A549 treated with AZD9567 at 1 μM for 4 hours (cell line): ENCODE measurements around the gene PRPF38B. TPM values are rescaled to one million over a fixed set of nuclear protein-coding genes. Genes with fewer than 3 reads are reported as not detected.

Source experiments
- total RNA-seq: library from RNA; stranded (reverse); fragments of 200-300 nt; extraction: Qiagen RNA extraction; gene quantifications from 5 replicates; pipeline ENCODE4 v1.2.3, GENCODE V29; 2022; ENCODE audit not compliant: insufficient read depth

The PRPF38B gene, protein sequence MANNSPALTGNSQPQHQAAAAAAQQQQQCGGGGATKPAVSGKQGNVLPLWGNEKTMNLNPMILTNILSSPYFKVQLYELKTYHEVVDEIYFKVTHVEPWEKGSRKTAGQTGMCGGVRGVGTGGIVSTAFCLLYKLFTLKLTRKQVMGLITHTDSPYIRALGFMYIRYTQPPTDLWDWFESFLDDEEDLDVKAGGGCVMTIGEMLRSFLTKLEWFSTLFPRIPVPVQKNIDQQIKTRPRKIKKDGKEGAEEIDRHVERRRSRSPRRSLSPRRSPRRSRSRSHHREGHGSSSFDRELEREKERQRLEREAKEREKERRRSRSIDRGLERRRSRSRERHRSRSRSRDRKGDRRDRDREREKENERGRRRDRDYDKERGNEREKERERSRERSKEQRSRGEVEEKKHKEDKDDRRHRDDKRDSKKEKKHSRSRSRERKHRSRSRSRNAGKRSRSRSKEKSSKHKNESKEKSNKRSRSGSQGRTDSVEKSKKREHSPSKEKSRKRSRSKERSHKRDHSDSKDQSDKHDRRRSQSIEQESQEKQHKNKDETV
- total RNA-seq = 18.6 to 22.6 TPM (median 21.4 TPM) in 5 replicates

DNA sequence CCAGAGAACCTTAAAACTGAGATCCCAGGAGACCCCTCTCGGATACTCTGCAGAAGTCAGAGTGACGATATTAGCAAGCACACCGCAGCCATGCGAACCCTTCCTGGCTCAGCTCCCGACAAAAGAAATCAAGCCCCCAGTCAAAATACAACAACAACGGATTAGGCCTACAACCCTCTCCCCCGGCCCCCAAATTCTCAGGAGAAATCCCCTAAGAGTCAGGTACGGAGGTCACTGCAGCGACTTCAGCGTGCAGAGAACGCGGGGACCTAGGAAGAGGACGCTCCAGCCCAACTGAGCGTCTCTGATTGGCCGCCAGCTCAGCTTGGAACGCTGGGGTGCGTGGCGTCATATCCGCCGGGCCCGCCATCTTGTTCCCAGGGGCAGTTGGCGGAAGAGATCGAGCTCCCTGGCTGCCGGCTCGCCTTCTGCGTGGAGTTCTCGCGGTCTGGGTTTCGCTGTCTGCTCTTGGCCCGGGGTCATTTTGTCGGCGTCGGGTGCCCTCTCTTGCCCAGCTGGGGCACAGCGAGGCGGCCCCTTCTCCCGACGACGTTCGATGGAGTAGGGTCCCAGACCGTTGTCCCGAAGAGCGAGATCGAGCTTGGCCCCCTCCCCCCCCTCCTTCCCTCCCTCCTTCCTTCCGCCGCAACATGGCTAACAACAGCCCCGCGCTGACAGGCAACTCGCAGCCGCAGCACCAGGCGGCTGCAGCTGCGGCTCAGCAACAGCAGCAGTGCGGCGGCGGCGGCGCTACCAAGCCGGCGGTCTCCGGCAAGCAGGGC, at the start of gene PRPF38B:
Gene PRPF38B, plus strand, starts transcription at position 369 of the 782 bp plus-strand sequence. Its CDS starts 282 bp downstream, at position 651.

DNA sequence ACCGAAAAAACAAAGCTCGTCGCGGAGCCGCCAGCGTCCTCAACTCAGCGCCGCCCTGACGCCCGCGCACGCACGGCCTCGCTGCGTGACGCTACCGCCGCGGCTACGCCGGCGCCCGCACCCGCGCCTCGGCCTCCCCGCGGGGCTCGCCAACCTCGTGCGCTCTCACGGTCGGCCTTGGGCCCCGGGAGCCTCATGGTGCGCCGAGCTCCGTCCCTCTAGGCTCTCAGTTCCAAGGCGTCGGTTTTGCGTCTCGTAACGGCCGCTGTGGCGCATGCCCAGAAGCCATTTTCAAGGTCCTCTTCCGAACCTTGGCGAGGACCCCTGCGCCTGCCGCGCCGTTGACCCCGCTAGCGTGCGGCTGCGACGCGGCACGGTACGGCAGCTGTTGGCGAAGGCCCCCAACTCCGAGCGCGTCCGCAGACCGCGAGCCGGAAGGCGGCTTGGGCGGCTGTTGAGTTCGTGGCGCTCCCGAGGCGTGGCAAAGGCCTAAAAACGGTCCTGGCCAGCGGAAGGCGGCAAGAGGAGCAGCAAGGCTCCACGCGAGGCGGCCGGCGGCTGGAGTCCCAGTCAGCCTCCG, 31.0 kb upstream of the PRPF38B start, which contains the start of gene HENMT1:
Gene HENMT1, minus strand, starts transcription at position 64 of the 580 bp plus-strand sequence. CDS start 1,209 bp downstream, outside the sequence.

DNA sequence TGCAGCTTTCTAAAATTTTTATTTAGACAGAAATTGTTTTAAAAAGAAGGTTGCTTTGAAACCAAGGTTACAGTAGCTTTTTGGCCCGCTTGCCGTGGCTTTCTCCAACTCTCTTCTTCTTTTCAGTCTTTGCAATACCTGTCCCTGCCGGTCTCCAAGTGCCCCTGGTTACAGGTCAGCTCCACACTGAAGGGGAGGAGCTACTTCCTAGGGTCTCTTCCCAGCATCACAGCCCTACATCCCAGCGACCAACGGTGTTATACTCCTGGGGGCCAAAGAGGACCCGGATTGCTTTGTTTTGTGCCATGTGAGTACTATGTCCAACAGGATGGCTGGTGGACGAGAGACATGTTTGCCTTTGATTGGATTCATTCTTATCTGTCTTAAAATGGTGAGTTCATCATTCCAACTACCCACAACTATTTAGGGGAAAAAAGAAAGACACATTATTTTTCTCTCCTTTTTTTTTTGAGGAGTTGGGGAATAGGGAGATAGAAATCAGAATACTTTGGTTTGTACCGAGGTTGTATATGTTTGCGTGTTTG, 20.6 kb downstream of the PRPF38B start, which contains the start of gene FNDC7:
Gene FNDC7, plus strand, starts transcription at position 303 of the 545 bp plus-strand sequence. Its CDS starts 26 bp downstream, at position 329.

DNA sequence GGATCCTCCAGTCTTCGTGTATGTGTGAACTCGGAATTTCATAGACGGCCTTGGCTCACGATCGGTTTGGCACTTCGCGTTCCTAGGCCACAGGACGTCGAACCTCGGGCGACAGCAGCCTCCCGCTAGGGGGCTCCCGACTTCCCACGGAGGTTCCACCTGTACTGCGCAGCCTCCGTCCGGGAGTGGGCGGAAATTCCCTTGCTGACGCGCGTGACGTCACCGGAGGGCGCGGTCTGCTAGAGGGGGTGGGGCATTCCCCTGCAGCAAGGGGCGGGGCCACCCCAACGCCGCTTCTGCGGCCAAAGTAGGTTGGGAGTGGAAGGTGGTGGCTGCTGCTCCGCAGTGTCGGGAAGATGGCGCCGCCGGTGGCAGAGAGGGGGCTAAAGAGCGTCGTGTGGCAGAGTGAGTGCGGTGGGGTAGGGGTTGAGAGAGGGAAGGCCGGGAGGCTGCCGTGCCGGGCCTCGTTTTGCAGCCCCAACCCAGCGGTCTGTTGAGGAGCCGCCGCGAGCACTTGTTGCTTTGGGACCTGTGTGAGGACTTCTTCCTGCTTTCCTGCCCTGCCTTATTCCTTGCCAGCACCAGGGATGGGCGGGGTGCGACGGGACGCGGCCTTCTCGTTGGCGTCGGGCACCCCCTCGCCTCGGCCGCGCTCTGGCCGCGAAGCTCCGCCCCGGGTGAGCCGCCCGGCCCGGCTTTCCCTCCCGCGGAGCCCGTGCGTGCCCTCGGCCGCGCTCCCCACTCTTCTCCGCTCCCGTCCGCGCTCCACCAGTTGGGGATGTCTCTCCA, 54.5 kb downstream of the PRPF38B start, which contains the start of gene STXBP3:
Gene STXBP3, plus strand, starts transcription at position 293 of the 789 bp plus-strand sequence. Its CDS starts 64 bp downstream, at position 357.

Other genes starting within 250 kb of the PRPF38B start
- not detected in 5 replicates for gene NBPF6, start 242.0 kb upstream of the PRPF38B start, total RNA-seq
- gene EEIG2, start 132.2 kb upstream of the PRPF38B start, total RNA-seq = 4.0 to 7.2 TPM (median 5.4 TPM) in 5 replicates
- 3.2 to 4.6 TPM (median 3.6 TPM) in 5 replicates for gene HENMT1, start 31.2 kb upstream of the PRPF38B start, total RNA-seq
- 0.02 to 0.07 TPM (median 0.05 TPM) in 3 of 5 replicates, not detected in the others for gene FNDC7, start 20.6 kb downstream of the PRPF38B start, total RNA-seq
- gene STXBP3, start 54.4 kb downstream of the PRPF38B start, total RNA-seq = 16.8 to 22.9 TPM (median 21.9 TPM) in 5 replicates
- gene AKNAD1, start 164.8 kb downstream of the PRPF38B start, total RNA-seq = 0.55 to 1.1 TPM (median 0.80 TPM) in 4 of 5 replicates, not detected in the other
- gene GPSM2, start 184.7 kb downstream of the PRPF38B start, total RNA-seq = 16.9 to 23.2 TPM (median 20.6 TPM) in 5 replicates